Osteoblast (primary cell): ENCODE data around the gene ZNF570. TPM values are rescaled to one million over a fixed set of nuclear protein-coding genes. Genes with fewer than 3 reads are reported as not detected.

Source experiments
- DNase-seq: peaks from one replicate; pipeline ENCODE4 v3.0.0; 2011; ENCODE audit warnings: low spot score, mixed read lengths; ENCODE audit not compliant: insufficient read length; ENCODE audit errors: missing footprints
- H2AFZ ChIP-seq: 2 replicates; pipeline ENCODE4 v1.6.0; 2011; ENCODE audit warnings: mild to moderate bottlenecking, low read length
- H3K27ac ChIP-seq: 2 replicates; pipeline ENCODE4 v1.5.1; 2011; ENCODE audit warnings: mild to moderate bottlenecking, low read depth, low read length, moderate library complexity
- H3K27me3 ChIP-seq: 2 replicates; pipeline ENCODE4 v1.6.0; 2012; ENCODE audit warnings: mild to moderate bottlenecking, control low read depth, inconsistent platforms, low read length, moderate library complexity; ENCODE audit not compliant: insufficient read depth
- H3K36me3 ChIP-seq: 2 replicates; pipeline ENCODE4 v1.5.1; 2011; ENCODE audit warnings: mild to moderate bottlenecking, low read length, control low read depth, moderate library complexity; ENCODE audit not compliant: insufficient read depth
- H3K4me1 ChIP-seq: 2 replicates; pipeline ENCODE4 v1.5.1; 2011; ENCODE audit warnings: mild to moderate bottlenecking, low read length, control low read depth, moderate library complexity; ENCODE audit not compliant: insufficient read depth
- H3K4me2 ChIP-seq: 2 replicates; pipeline ENCODE4 v1.6.0; 2011; ENCODE audit warnings: mild to moderate bottlenecking, low read length; ENCODE audit not compliant: insufficient read depth
- H3K4me3 ChIP-seq: fragments of 200-600 bp; sonication (generic); 3 replicates; pipeline ENCODE4 v1.5.1; 2012; ENCODE audit warnings: mild to moderate bottlenecking, low read length, inconsistent platforms; ENCODE audit not compliant: insufficient read depth
- H3K79me2 ChIP-seq: 2 replicates; pipeline ENCODE4 v1.6.0; 2012; ENCODE audit warnings: mild to moderate bottlenecking, low read length, control low read depth, inconsistent platforms; ENCODE audit not compliant: insufficient read depth
- H3K9me3 ChIP-seq: 2 replicates; pipeline ENCODE4 v1.5.1; 2011; ENCODE audit warnings: low read depth, low read length, control low read depth
- H4K20me1 ChIP-seq: 2 replicates; pipeline ENCODE4 v1.6.0; 2012; ENCODE audit warnings: mild to moderate bottlenecking, low read length, control low read depth; ENCODE audit not compliant: insufficient read depth
- CTCF ChIP-seq: IDR thresholded peaks from 2 replicates; pipeline ENCODE4 v1.5.1; 2011; ENCODE audit warnings: mild to moderate bottlenecking, low read depth, low read length, moderate library complexity; ENCODE audit errors: extremely low read depth
- total RNA-seq: library from RNA; depleted of rRNA; stranded (reverse); fragments of >200 nt; gene quantifications from 2 replicates; pipeline ENCODE4 v1.2.3, GENCODE V29; 2012

ZNF570 gene
- total RNA-seq, 1 donor: 6.9 TPM

GRCh38 chr19:37519890-37520289 is 50.7 kb downstream of the ZNF570 start:
- TF ChIP-seq CTCF: no peak
- H3K4me3 ChIP-seq: no peak overlapping the region
- H3K27me3 ChIP-seq: no peaks in the 10 kb centered on the region
- no peaks in the 10 kb centered on the region for H3K36me3 ChIP-seq
- H3K4me2 ChIP-seq: no peak overlapping the region
- H4K20me1 ChIP-seq: no peaks in the 10 kb centered on the region
- H3K4me1 ChIP-seq: no peaks in the 10 kb centered on the region
- H2AFZ ChIP-seq: no peak overlapping the region
- H3K9me3 ChIP-seq: peaks cover 3% of the 10 kb centered on the region
- H3K79me2 ChIP-seq: no peaks in the 10 kb centered on the region
- no peak overlapping the region for H3K27ac ChIP-seq
- DNase-seq: no peak

- Histone ChIP-seq H3K79me2 (no peaks in the 10 kb centered on the region), H3K9me3 (peaks cover 18% of the 10 kb centered on the region), H3K27ac (no peak overlapping the region), H3K4me3 (no peak overlapping the region), H3K27me3 (no peaks in the 10 kb centered on the region), H3K4me2 (no peak overlapping the region), H4K20me1 (no peaks in the 10 kb centered on the region), H2AFZ (no peak overlapping the region), H3K4me1 (no peaks in the 10 kb centered on the region), H3K36me3 (peaks cover 11% of the 10 kb centered on the region)
- TF ChIP-seq CTCF: no peak
- DNase-seq: no peak
Observed at GRCh38 chr19:37537391-37537947, 68.3 kb downstream of the ZNF570 start.

Other genes starting within 250 kb of the ZNF570 start
- gene ZNF527, start 98.3 kb upstream of the ZNF570 start, total RNA-seq: 5.4 and 7.4 TPM in 2 replicates
- gene ZNF569, start 1.9 kb upstream of the ZNF570 start, total RNA-seq: 6.9 and 7.1 TPM in 2 replicates
- gene ZNF793, start 37.6 kb downstream of the ZNF570 start, total RNA-seq: 1.8 and 2.1 TPM in 2 replicates
- 5.6 and 6.2 TPM in 2 replicates for gene ZNF571, start 125.4 kb downstream of the ZNF570 start, total RNA-seq
- 0.72 and 2.1 TPM in 2 replicates for gene ZNF540, start 125.5 kb downstream of the ZNF570 start, total RNA-seq
- 19.2 and 24.2 TPM in 2 replicates for gene ZFP30, start 186.1 kb downstream of the ZNF570 start, total RNA-seq